ENCODE results near the gene GARIN1A.

GARIN1A gene

GRCh38 chr7:128714701-128715495, 42.8 kb downstream of the GARIN1A start:
- no peak for DNase-seq (ENCODE audit: low read depth, low spot score)

DNA sequence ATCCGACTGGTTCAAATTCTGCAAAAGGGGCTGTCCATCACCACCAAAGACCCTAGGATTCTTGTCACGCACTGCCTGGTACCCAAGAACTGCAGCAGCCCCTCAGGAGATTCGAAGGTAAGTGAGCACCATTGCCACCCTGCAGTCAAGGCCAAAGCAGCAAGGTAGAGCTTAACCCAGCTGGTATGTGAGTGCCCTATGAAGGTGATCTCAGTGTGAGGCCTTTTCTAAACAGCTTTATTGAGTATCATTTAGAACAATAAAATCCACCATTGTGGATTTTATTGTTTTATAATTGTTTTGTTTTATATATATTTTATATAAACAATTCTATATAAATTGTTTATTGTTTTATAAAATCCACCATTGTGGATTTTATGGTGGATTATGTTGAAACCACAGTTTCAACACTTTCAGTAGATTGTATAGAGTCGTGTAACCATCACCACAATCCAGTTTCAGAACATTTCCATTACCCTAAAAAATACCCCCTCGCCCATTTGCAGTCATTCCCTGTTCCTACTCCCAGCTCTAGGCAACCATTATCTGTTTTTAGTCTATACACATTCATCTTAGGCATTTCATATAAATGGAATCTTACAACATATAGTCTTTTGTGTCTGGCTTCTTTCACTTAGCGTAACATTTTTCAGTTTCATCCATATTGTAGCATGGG, 47.0 kb downstream of the GARIN1A start:
- no peak for DNase-seq (ENCODE audit: low read depth, low spot score)

DNA sequence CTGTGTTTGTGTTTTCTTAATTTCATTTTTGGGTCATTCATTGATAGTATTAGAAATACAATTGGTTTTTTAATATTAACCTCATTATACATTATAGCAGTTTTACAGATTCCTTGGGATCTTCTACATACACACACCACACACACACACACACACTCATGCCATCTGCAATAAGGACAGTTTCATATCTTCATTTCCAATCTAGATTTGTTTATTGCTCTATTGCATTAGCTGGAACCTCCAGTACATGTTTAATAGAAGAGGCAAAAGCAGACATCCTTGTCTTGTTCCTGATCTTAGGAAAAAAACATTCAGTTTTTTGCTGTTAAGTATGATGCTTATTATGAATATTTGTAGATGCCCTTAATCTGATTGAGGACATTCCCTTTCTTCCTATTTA, 49.3 kb downstream of the GARIN1A start:
- DNase-seq (ENCODE audit: low read depth, low spot score), result no peak
